Muscle of arm (tissue), 12 donors: ENCODE data around the gene LOXL3. TPM values are rescaled to one million over a fixed set of nuclear protein-coding genes. Genes with fewer than 3 reads are reported as not detected.

Source experiments
- DNase-seq: peaks from one replicate; pipeline ENCODE4 v3.0.0-alpha.2; 2013
- polyA plus RNA-seq, 12 donors: library from polyadenylated mRNA; unstranded; fragments of 120-200 nt; gene quantifications; one replicate each; pipeline ENCODE4 v1.2.1, GENCODE V29; 2013; ENCODE audit not compliant: insufficient read length in 12 of 12

Gene LOXL3
- polyA plus RNA-seq, 12 donors, result 6.5 to 9.6 (median 7.5) TPM; not detected in 2

- DNase-seq, result no peak
Observed at GRCh38 chr2:74552914-74553811, 579 bp downstream of the LOXL3 start.

GRCh38 chr2:74551942-74552913 is 1.5 kb downstream of the LOXL3 start:
- no peak for DNase-seq

- no peak for DNase-seq
Observed at GRCh38 chr2:74551530-74551929, 2.2 kb downstream of the LOXL3 start.

- DNase-seq, result no peak
Observed at GRCh38 chr2:74550231-74550630, 3.5 kb downstream of the LOXL3 start.

GRCh38 chr2:74548900-74549826 is 4.6 kb downstream of the LOXL3 start:
- DNase-seq, result peak; percentile 60

- peak; percentile 47 for DNase-seq
Observed at GRCh38 chr2:74548285-74548899, 5.3 kb downstream of the LOXL3 start.

GRCh38 chr2:74546004-74546403 is 7.7 kb downstream of the LOXL3 start:
- DNase-seq, result no peak

- no peak for DNase-seq
Observed at GRCh38 chr2:74544634-74545033, 9.1 kb downstream of the LOXL3 start.

GRCh38 chr2:74542978-74543377 is 10.8 kb downstream of the LOXL3 start:
- no peak for DNase-seq

- DNase-seq, result no peak
Observed at GRCh38 chr2:74540291-74540690, 13.5 kb downstream of the LOXL3 start.

- DNase-seq, result no peak
Observed at GRCh38 chr2:74538881-74539339, 14.8 kb downstream of the LOXL3 start.

- no peak for DNase-seq
Observed at GRCh38 chr2:74537140-74537539, 16.6 kb downstream of the LOXL3 start.

GRCh38 chr2:74536166-74536950 is 17.4 kb downstream of the LOXL3 start:
- DNase-seq, result no peak

- DNase-seq, result no peak
Observed at GRCh38 chr2:74535440-74535965, 18.2 kb downstream of the LOXL3 start.

GRCh38 chr2:74534411-74534810 is 19.3 kb downstream of the LOXL3 start:
- DNase-seq, result no peak

GRCh38 chr2:74533464-74533863 is 20.3 kb downstream of the LOXL3 start:
- no peak for DNase-seq

GRCh38 chr2:74532222-74532621 is 21.5 kb downstream of the LOXL3 start:
- DNase-seq, result no peak

- DNase-seq, result no peak
Observed at GRCh38 chr2:74531666-74532065, 22.1 kb downstream of the LOXL3 start.
